DOHH2 (cell line): ENCODE measurements around the gene PRRG1.

ENCODE experiments used
- EZH2phosphoT487 ChIP-seq: fragments of 200-600 bp; sonication (generic); IDR thresholded peaks from 2 replicates; pipeline ENCODE4 v1.6.1; 2017; ENCODE audit warnings: borderline replicate concordance, mild to moderate bottlenecking, antibody characterized with exemption, low read length, moderate library complexity, mixed read lengths
- TF ChIP-seq, protein P1 (sequence below): fragments of 200-600 bp; sonication (generic); IDR thresholded peaks from one replicate; pipeline ENCODE4 v1.5.1; 2014; ENCODE audit warnings: antibody characterized with exemption, mild to moderate bottlenecking, low read depth, low read length; ENCODE audit not compliant: poor library complexity, severe bottlenecking

DNA sequence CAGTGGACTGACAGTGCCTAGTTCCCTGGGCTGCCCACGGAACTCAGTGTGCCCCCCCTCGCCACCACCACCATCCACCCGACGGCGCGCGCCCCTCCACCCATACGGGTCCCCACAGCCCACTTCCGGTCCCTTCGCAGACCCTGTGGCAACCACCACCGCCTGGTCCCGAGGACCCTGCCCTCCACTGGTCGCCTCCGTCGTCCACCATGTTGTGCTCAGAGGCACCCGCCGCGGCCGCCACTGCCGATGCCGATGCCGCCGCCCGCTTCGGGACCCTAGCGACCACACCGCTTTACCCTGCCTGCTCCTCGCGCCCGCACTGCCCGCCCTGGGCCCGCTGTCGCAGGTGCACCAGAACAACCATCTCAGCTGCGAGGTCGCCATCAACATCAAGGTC lies 155.8 kb downstream of the PRRG1 start:
- TF ChIP-seq, protein P1, sequence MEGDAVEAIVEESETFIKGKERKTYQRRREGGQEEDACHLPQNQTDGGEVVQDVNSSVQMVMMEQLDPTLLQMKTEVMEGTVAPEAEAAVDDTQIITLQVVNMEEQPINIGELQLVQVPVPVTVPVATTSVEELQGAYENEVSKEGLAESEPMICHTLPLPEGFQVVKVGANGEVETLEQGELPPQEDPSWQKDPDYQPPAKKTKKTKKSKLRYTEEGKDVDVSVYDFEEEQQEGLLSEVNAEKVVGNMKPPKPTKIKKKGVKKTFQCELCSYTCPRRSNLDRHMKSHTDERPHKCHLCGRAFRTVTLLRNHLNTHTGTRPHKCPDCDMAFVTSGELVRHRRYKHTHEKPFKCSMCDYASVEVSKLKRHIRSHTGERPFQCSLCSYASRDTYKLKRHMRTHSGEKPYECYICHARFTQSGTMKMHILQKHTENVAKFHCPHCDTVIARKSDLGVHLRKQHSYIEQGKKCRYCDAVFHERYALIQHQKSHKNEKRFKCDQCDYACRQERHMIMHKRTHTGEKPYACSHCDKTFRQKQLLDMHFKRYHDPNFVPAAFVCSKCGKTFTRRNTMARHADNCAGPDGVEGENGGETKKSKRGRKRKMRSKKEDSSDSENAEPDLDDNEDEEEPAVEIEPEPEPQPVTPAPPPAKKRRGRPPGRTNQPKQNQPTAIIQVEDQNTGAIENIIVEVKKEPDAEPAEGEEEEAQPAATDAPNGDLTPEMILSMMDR, result no peak
- no peak for TF ChIP-seq EZH2phosphoT487
